ENCODE measurements around the gene AAK1. TPM values are rescaled to one million over a fixed set of nuclear protein-coding genes. Genes with fewer than 3 reads are reported as not detected.

Gene AAK1
- total and polyA plus RNA-seq, 7 experiments from 2014 or later: 71.5 to 253 (median 191) TPM

GRCh38 chr2:69549421-69549820 lies 94.1 kb downstream of the AAK1 start:
- ChIA-PET POLR2A (interaction anchor here (0.7 kb wide), 1 partner anchor 91 kb away, joined by 4 read pairs; no protein-coding TSS in a partner anchor), CTCF (no interaction called here)
- no peaks in the 10 kb centered on the region for H3K27me3 ChIP-seq (ENCODE audit: control insufficient read depth in 2 of 2, insufficient read depth in 2 of 2, low read length in 2 of 2)
- peaks cover 4 to 69% (median 56%) of the 10 kb centered on the region in 5 donors for H3K36me3 Mint-ChIP-seq
- H3K9me3 ChIP-seq (ENCODE audit: control insufficient read depth in 2 of 3, low read length in 3 of 3): no peaks in the 10 kb centered on the region
- no peak for ATAC-seq
- peaks cover 0 to 9% of the 10 kb centered on the region in 2 donors for H3K4me1 ChIP-seq (ENCODE audit: control insufficient read depth in 2 of 2, insufficient read depth in 2 of 2, low read length in 2 of 2)
- peaks cover 0 to 16% (median 9%) of the 10 kb centered on the region in 3 experiments for H3K36me3 ChIP-seq (ENCODE audit: control insufficient read depth in 2 of 3, insufficient read depth in 3 of 3, low read length in 3 of 3)
- H3K4me1 Mint-ChIP-seq: peaks cover 20 to 84% (median 74%) of the 10 kb centered on the region in 7 donors
- H3K4me3 Mint-ChIP-seq: peak overlapping the region in 4 of 10 donors; percentile 2 to 44 (median 33)
- peaks cover 0 to 19% (median 0%) of the 10 kb centered on the region in 11 donors for H3K9me3 Mint-ChIP-seq
- intact Hi-C loops (cut with micrococcal nuclease): no loop called here
- H3K4me3 ChIP-seq (ENCODE audit: low read length): no peak overlapping the region
- H3K27ac ChIP-seq (ENCODE audit: low read depth, low read length): no peak overlapping the region
- no peaks in the 10 kb centered on the region for H3K27me3 Mint-ChIP-seq
- peak overlapping the region in 4 of 9 donors; percentile 3 to 62 (median 43) for H3K27ac Mint-ChIP-seq
- DNase-seq: no peak

GRCh38 chr2:69547984-69548715 lies 95.4 kb downstream of the AAK1 start:
- DNase-seq: no peak
- H3K9me3 Mint-ChIP-seq: peaks cover 0 to 19% (median 0%) of the 10 kb centered on the region in 11 donors
- no peaks in the 10 kb centered on the region for H3K9me3 ChIP-seq (ENCODE audit: control insufficient read depth in 2 of 3, low read length in 3 of 3)
- ATAC-seq: no peak
- ChIA-PET CTCF (interaction anchor here (0.7 kb wide), 1 partner anchor 1313 kb away, joined by 3 read pairs; no protein-coding TSS in a partner anchor), POLR2A (no interaction called here)
- no peak overlapping the region for H3K4me3 ChIP-seq (ENCODE audit: low read length)
- no peaks in the 10 kb centered on the region for H3K27me3 Mint-ChIP-seq
- peak overlapping the region in 8 of 9 donors; percentile 11 to 79 (median 49) for H3K27ac Mint-ChIP-seq
- H3K4me1 Mint-ChIP-seq: peaks cover 21 to 81% (median 67%) of the 10 kb centered on the region in 7 donors
- peaks cover 9 to 68% (median 62%) of the 10 kb centered on the region in 5 donors for H3K36me3 Mint-ChIP-seq
- intact Hi-C loops (cut with micrococcal nuclease): loop anchor here in 1 of 2 donors (2.0 kb wide), 1 partner anchor 13 kb away; no protein-coding TSS in a partner anchor
- peaks cover 0 to 26% (median 14%) of the 10 kb centered on the region in 3 experiments for H3K36me3 ChIP-seq (ENCODE audit: control insufficient read depth in 2 of 3, insufficient read depth in 3 of 3, low read length in 3 of 3)
- H3K27me3 ChIP-seq (ENCODE audit: control insufficient read depth in 2 of 2, insufficient read depth in 2 of 2, low read length in 2 of 2): no peaks in the 10 kb centered on the region
- peak overlapping the region in 5 of 10 donors; percentile 16 to 48 (median 47) for H3K4me3 Mint-ChIP-seq
- peaks cover 0 to 9% of the 10 kb centered on the region in 2 donors for H3K4me1 ChIP-seq (ENCODE audit: control insufficient read depth in 2 of 2, insufficient read depth in 2 of 2, low read length in 2 of 2)
- no peak overlapping the region for H3K27ac ChIP-seq (ENCODE audit: low read depth, low read length)

DNA sequence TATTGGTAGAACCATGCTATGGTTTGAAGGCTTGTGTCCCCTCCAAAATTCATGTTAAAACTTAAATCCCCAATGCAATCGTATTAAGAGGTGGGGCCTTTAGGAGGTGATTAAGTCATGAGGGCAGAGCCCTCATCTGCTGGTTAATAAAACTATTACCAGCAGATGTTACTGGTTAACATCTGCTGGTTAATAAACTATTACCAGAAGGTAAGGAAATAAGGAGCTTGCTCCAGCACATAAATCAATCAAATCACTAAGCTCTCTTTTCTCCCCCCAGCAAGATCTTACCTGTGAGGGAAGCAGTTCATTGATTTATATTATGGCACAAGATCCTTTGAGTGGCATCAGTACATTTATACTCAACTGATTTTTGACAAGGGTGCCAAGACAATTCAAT lies 96.9 kb downstream of the AAK1 start:
- Mint-ChIP-seq H3K36me3 (peaks cover 7 to 66% (median 60%) of the 10 kb centered on the region in 5 donors), H3K4me3 (peak overlapping the region in 2 of 10 donors; percentile 8 to 32), H3K4me1 (peaks cover 15 to 68% (median 54%) of the 10 kb centered on the region in 7 donors), H3K27ac (peak overlapping the region in 3 of 9 donors; percentile 38 to 73 (median 57)), H3K27me3 (no peaks in the 10 kb centered on the region), H3K9me3 (peaks cover 0 to 19% (median 0%) of the 10 kb centered on the region in 11 donors)
- intact Hi-C loops (cut with micrococcal nuclease): loop anchor here in 1 of 2 donors (2.0 kb wide), 1 partner anchor 14 kb away; no protein-coding TSS in a partner anchor
- Histone ChIP-seq H3K4me3 (ENCODE audit: low read length) (no peak overlapping the region), H3K9me3 (ENCODE audit: control insufficient read depth in 2 of 3, low read length in 3 of 3) (no peaks in the 10 kb centered on the region), H3K27me3 (ENCODE audit: control insufficient read depth in 2 of 2, insufficient read depth in 2 of 2, low read length in 2 of 2) (no peaks in the 10 kb centered on the region), H3K27ac (ENCODE audit: low read depth, low read length) (no peak overlapping the region), H3K36me3 (ENCODE audit: control insufficient read depth in 2 of 3, insufficient read depth in 3 of 3, low read length in 3 of 3) (peaks cover 8 to 40% (median 20%) of the 10 kb centered on the region in 3 experiments), H3K4me1 (ENCODE audit: control insufficient read depth in 2 of 2, insufficient read depth in 2 of 2, low read length in 2 of 2) (peaks cover 0 to 7% of the 10 kb centered on the region in 2 donors)
- DNase-seq (no peak), ATAC-seq (no peak)
- ChIA-PET POLR2A (no interaction called here), CTCF (interaction anchor here (1.0 kb wide), 2 partner anchors 18 to 19 kb away, joined by 3 read pairs; no protein-coding TSS in a partner anchor)

GRCh38 chr2:69545477-69545932 lies 98.0 kb downstream of the AAK1 start:
- Histone ChIP-seq H3K4me1 (ENCODE audit: control insufficient read depth in 2 of 2, insufficient read depth in 2 of 2, low read length in 2 of 2) (peaks cover 0 to 3% of the 10 kb centered on the region in 2 donors), H3K27ac (ENCODE audit: low read depth, low read length) (no peak overlapping the region), H3K4me3 (ENCODE audit: low read length) (no peak overlapping the region), H3K27me3 (ENCODE audit: control insufficient read depth in 2 of 2, insufficient read depth in 2 of 2, low read length in 2 of 2) (no peaks in the 10 kb centered on the region), H3K36me3 (ENCODE audit: control insufficient read depth in 2 of 3, insufficient read depth in 3 of 3, low read length in 3 of 3) (peaks cover 11 to 43% (median 19%) of the 10 kb centered on the region in 3 experiments), H3K9me3 (ENCODE audit: control insufficient read depth in 2 of 3, low read length in 3 of 3) (no peaks in the 10 kb centered on the region)
- no peak for ATAC-seq
- ChIA-PET CTCF (no interaction called here), POLR2A (interaction anchor here (0.8 kb wide), 1 partner anchor 19 kb away, joined by 4 read pairs; no protein-coding TSS in a partner anchor)
- intact Hi-C loops (cut with micrococcal nuclease): no loop called here
- Mint-ChIP-seq H3K4me1 (peaks cover 12 to 61% (median 45%) of the 10 kb centered on the region in 7 donors), H3K27ac (peak overlapping the region in 7 of 9 donors; percentile 9 to 73 (median 43)), H3K27me3 (no peaks in the 10 kb centered on the region), H3K4me3 (peak overlapping the region in 3 of 10 donors; percentile 8 to 78 (median 35)), H3K9me3 (peaks cover 0 to 19% (median 0%) of the 10 kb centered on the region in 11 donors), H3K36me3 (peaks cover 11 to 67% (median 58%) of the 10 kb centered on the region in 5 donors)
- DNase-seq: no peak

DNA sequence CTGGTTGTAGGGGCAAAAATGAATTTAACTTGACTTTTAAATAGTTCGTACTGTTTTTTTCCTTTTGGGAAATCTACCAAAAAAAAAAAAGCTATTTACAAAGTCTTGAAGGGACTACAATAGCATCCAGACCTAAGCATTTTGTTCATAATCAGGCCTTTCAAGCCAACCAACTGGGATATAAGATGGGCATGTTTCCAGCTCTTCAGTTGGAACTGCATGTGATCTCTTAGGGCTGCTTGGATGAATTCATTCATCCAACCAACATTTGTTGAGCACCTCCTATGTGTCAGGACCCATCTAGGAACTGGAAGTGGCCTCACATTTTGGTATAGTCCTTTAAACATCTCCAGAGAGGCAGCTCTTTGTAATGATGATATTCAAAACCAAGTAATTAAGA lies 98.6 kb downstream of the AAK1 start:
- Mint-ChIP-seq H3K4me3 (no peak overlapping the region), H3K9me3 (peaks cover 0 to 19% (median 0%) of the 10 kb centered on the region in 11 donors), H3K4me1 (peaks cover 12 to 60% (median 45%) of the 10 kb centered on the region in 7 donors), H3K27ac (peak overlapping the region in 6 of 9 donors; percentile 2 to 65 (median 43)), H3K36me3 (peaks cover 11 to 69% (median 57%) of the 10 kb centered on the region in 5 donors), H3K27me3 (no peaks in the 10 kb centered on the region)
- intact Hi-C loops (cut with micrococcal nuclease): no loop called here
- ATAC-seq (no peak), DNase-seq (no peak)
- Histone ChIP-seq H3K36me3 (ENCODE audit: control insufficient read depth in 2 of 3, insufficient read depth in 3 of 3, low read length in 3 of 3) (peaks cover 11 to 48% (median 19%) of the 10 kb centered on the region in 3 experiments), H3K27me3 (ENCODE audit: control insufficient read depth in 2 of 2, insufficient read depth in 2 of 2, low read length in 2 of 2) (no peaks in the 10 kb centered on the region), H3K9me3 (ENCODE audit: control insufficient read depth in 2 of 3, low read length in 3 of 3) (no peaks in the 10 kb centered on the region), H3K4me1 (ENCODE audit: control insufficient read depth in 2 of 2, insufficient read depth in 2 of 2, low read length in 2 of 2) (peaks cover 0 to 2% of the 10 kb centered on the region in 2 donors), H3K4me3 (ENCODE audit: low read length) (no peak overlapping the region), H3K27ac (ENCODE audit: low read depth, low read length) (no peak overlapping the region)
- CTCF ChIA-PET: no interaction called here
- POLR2A ChIA-PET: no interaction called here

DNA sequence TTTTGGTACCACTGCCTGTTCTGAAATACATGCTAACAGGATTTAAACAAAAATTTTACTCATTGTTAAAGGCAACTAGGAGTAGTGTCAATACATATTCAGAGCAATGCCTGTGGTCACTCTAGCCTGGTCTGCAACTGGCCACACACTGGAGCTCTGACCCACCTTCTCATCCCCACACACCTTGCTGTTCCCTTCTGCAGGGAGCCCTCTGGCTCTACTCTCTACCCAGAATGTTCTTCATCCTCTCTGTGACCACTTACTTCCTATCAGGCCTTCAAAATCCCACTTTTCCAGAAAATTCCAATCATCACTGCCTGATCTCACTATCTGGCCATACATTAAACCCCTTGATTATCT lies 104.0 kb downstream of the AAK1 start:
- H3K36me3 Mint-ChIP-seq: peaks cover 27 to 74% (median 63%) of the 10 kb centered on the region in 5 donors
- no peaks in the 10 kb centered on the region for H3K27me3 ChIP-seq (ENCODE audit: control insufficient read depth in 2 of 2, insufficient read depth in 2 of 2, low read length in 2 of 2)
- ChIA-PET CTCF (no interaction called here), POLR2A (no interaction called here)
- H3K9me3 ChIP-seq (ENCODE audit: control insufficient read depth in 2 of 3, low read length in 3 of 3): no peaks in the 10 kb centered on the region
- ATAC-seq: no peak
- peak overlapping the region in 1 of 10 donors; percentile 17 for H3K4me3 Mint-ChIP-seq
- no peak overlapping the region for H3K27ac ChIP-seq (ENCODE audit: low read depth, low read length)
- H3K4me1 Mint-ChIP-seq: peaks cover 23 to 58% (median 41%) of the 10 kb centered on the region in 7 donors
- H3K36me3 ChIP-seq (ENCODE audit: control insufficient read depth in 2 of 3, insufficient read depth in 3 of 3, low read length in 3 of 3): peaks cover 17 to 90% (median 58%) of the 10 kb centered on the region in 3 experiments
- H3K27ac Mint-ChIP-seq: peak overlapping the region in 8 of 9 donors; percentile 17 to 82 (median 46)
- no peak overlapping the region for H3K4me3 ChIP-seq (ENCODE audit: low read length)
- H3K9me3 Mint-ChIP-seq: peaks cover 0 to 7% (median 0%) of the 10 kb centered on the region in 11 donors
- no peak for DNase-seq
- no peaks in the 10 kb centered on the region for H3K27me3 Mint-ChIP-seq
- peaks cover 0 to 4% of the 10 kb centered on the region in 2 donors for H3K4me1 ChIP-seq (ENCODE audit: control insufficient read depth in 2 of 2, insufficient read depth in 2 of 2, low read length in 2 of 2)
- intact Hi-C loops (cut with micrococcal nuclease): no loop called here
